Hematopoietic multipotent progenitor cell treated with erythropoietin and hydrocortisone succinate and interleukin-3 and kit ligand, for 4 days (in vitro differentiated cells): Measurements from ENCODE around the gene VSIR.

Experiments
- DNase-seq: peaks from one replicate; pipeline ENCODE4 v3.0.0-alpha.2; 2015

The VSIR gene

GRCh38 chr10:71763352-71764127 lies 9.8 kb downstream of the VSIR start:
- peak; percentile 43 for DNase-seq

GRCh38 chr10:71762324-71762723 lies 11.0 kb downstream of the VSIR start:
- no peak for DNase-seq

- no peak for DNase-seq
These were observed 11.7 kb downstream of the VSIR start for GRCh38 chr10:71761541-71762113.

- no peak for DNase-seq
These were observed 12.2 kb downstream of the VSIR start for GRCh38 chr10:71761105-71761511.

- DNase-seq = no peak
These were observed 15.9 kb downstream of the VSIR start for GRCh38 chr10:71757399-71757922.

- peak; percentile 56 for DNase-seq
These were observed 16.8 kb downstream of the VSIR start for GRCh38 chr10:71756311-71757191.

GRCh38 chr10:71755179-71755879 lies 18.0 kb downstream of the VSIR start:
- no peak for DNase-seq

- peak; percentile 57 for DNase-seq
These were observed 18.8 kb downstream of the VSIR start for GRCh38 chr10:71754562-71754961.

GRCh38 chr10:71753960-71754505 lies 19.3 kb downstream of the VSIR start:
- no peak for DNase-seq

- peak; percentile 96 for DNase-seq
These were observed 20.0 kb downstream of the VSIR start for GRCh38 chr10:71753091-71753959.

GRCh38 chr10:71752391-71753090 lies 20.8 kb downstream of the VSIR start:
- DNase-seq = peak; percentile 55

- DNase-seq = no peak
These were observed 21.6 kb downstream of the VSIR start for GRCh38 chr10:71751515-71752224.

GRCh38 chr10:71750986-71751385 lies 22.3 kb downstream of the VSIR start:
- no peak for DNase-seq

GRCh38 chr10:71750124-71750841 lies 23.0 kb downstream of the VSIR start:
- peak; percentile 80 for DNase-seq

GRCh38 chr10:71749396-71749795 lies 23.9 kb downstream of the VSIR start:
- DNase-seq = no peak

- peak; percentile 99 for DNase-seq
These were observed 24.6 kb downstream of the VSIR start for GRCh38 chr10:71748671-71749191.

- peak; percentile 94 for DNase-seq
These were observed 25.5 kb downstream of the VSIR start for GRCh38 chr10:71747551-71748523.

GRCh38 chr10:71747039-71747531 lies 26.2 kb downstream of the VSIR start:
- DNase-seq = peak; percentile 93
